HG03103 (cell line): ENCODE results near the gene DCLK3.

ENCODE experiments used
- ATAC-seq: cut with Tn5 transposase; IDR thresholded peaks from one replicate; pipeline ENCODE4 v1.9.1; 2021; ENCODE audit warnings: low read depth; ENCODE audit not compliant: unreplicated experiment

DCLK3 gene

DNA sequence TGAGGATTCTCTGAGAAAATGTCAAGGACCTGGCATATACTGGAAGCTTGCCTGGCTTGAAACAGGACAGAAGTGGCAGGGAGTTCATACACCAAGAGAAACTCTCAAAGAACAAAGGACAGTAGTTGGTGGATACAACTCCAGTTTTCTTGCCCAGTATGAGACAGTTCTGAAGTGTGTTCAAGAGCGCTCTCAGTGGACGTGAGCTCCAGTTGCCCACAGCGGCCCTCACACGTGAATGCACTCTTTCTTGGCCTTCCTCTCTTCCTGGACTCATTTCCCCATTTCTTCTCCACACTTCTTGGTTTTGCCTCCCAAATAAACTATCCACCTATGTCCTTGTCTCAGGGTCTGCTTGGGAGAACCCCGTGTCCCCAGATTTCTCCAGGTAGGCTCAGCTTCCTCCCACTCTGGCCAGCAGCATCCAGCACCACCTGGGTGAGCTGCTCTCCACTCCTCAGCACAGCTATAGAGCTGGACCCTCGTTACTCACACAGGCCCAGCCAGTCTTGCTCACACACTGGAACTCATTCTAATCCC is 54.5 kb downstream of the DCLK3 start:
- ATAC-seq: no peak

DNA sequence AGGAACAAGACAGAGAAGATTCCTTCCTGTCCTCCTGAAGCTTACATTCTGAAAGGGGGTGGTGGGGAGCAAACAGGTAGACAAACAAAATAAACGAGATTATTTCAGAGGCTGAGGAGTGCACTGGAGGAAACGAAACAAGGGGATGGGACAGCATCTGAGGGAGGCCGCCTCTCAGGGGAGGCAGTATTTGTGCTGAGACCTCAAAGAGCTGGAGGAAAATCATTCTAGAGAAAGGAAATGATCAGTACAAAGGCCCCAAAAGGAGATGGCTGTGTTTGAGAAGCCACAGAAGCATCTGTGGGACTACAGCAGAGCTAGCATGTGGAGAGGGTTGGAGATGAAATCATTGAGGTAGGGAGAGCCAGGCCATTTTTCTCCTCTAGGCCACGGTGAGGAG is 55.1 kb downstream of the DCLK3 start:
- no peak for ATAC-seq

DNA sequence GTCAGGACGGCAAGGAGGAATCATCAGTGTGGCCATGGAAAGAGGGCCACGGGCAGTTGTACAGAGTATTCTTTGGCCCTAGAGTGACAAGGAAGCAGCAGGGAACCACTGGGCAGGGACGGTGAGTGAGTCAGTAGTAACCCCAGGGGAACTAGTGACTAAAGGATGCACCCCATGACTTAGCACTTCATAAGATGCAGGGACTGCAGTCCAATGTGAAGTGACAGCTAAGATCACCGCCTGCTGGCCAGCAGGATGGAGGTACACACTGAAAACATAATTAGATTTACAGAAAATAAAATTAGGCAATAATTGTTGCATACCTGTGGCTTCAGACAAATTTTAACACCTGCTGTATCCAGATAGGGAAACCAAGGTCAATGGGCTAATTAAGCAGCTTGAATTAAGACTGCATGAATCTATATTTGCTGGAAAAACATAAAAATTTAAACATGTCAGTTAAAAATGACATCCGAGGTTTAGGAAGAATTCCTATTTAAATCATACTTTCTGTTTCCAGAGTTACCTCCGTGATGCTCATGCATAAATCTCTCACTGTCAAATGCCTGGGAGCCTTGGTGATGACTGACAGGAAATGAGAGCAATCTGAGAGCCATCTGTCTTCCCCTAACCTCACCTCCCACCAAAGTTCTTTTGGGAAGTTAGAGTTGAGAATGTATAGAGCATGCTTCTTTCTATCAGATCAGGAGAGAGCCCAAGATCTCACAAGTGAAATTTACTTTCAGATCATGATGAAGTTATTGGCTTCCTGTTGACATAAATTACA is 56.5 kb downstream of the DCLK3 start:
- no peak for ATAC-seq

DNA sequence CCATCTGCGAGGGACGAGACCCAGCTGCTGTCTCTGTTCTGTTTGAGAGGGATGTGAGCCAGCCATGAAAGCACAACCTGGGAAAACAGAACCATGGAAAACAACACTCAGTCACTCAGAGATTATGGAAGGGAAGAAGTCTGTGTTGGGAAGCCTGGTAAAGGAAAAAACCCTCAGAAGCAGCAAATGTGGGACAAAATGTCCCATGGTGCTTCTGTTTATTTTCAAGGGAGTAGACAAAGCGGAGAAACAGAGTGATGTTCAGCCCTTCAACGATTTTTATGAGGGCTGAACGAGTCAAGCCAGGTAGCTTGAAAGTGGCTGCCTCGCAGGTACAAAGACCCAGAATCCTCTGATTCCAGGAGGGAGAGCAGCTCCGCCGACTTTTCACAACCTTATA is 59.3 kb downstream of the DCLK3 start:
- ATAC-seq: no peak

DNA sequence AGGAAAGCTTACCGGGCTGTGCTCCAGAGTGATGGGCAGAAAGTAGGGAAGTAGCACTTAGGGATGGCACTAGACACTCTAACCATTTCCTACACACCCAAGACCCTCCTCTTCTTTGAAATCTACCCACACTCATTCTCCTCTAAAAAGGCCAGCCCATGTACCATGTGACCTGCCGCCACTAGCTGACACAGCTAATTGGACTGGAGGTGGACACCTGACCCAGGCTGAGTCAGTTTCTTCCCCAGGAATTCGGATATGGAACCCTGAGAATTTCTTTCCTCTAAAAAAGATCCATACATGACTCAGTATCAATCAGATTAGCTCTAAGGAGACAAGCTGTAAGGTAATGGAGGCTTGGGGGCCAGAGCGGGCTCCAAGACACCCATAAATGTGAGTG is 60.1 kb downstream of the DCLK3 start:
- ATAC-seq: no peak

DNA sequence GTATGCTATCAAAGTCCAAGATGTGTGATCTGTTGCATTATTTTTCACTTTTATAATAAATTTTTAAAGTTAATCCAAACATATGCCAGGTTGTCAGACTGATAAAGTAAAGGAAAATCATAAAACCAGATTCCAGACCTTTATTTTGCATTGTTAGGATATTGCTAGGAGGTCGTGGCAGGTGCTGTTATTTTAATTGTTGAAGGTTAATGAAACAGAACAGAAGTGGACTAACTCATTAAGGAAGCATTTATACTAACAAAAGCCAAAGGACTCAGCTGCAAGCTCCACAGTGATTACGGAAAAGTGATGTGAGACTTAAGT is 63.1 kb downstream of the DCLK3 start:
- no peak for ATAC-seq

DNA sequence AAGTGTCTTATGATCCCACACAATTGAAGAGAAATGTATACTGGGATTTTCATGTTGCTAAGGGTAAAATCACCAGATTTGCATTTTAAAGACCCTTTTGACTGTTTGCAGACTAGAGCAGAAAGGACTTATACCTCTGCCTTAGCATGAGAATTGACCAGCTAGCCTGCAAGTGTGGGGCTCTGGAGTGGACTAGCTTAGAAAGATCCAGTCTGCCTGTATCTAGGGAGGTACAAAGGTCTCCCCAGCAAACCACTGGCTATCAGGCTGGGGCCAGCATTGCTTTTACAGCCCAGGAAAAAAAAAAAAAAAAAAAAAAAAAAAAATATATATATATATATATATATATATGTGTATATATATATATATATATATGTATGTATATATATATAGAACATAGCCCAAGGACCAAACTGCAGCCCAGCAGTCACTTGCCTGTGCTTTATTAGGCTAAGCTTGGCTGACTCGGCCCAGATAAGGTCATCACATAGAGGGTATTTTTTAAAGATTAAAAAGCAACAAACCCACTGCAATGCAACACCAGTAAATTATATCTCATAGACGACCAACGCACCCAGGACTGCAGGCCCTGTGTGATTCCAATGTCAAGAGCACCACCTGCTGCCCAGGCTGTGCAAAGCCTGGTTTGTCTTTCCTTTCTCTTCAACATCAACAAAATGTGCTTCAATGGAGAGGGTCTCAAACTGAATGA is 63.7 kb downstream of the DCLK3 start:
- peak; percentile 80 for ATAC-seq

DNA sequence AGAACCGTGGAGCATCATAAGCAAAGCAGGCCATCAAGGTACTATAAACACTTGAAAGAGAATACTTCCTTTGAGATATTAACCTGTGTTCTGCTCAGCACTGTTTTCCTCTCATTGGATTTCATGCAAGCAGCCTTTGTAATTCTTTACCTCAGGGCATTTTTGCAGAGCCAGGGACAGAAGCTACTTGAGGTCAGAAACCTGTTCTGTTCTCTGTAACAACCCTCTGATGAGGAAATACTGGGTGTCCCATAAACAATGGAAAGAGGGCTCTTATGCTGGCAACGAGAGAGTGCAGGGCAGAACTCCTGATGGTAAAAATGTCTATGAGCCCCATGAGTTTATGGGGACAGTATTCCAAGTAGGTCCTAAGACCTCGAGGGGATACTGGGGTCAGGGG is 66.0 kb downstream of the DCLK3 start:
- ATAC-seq: no peak

DNA sequence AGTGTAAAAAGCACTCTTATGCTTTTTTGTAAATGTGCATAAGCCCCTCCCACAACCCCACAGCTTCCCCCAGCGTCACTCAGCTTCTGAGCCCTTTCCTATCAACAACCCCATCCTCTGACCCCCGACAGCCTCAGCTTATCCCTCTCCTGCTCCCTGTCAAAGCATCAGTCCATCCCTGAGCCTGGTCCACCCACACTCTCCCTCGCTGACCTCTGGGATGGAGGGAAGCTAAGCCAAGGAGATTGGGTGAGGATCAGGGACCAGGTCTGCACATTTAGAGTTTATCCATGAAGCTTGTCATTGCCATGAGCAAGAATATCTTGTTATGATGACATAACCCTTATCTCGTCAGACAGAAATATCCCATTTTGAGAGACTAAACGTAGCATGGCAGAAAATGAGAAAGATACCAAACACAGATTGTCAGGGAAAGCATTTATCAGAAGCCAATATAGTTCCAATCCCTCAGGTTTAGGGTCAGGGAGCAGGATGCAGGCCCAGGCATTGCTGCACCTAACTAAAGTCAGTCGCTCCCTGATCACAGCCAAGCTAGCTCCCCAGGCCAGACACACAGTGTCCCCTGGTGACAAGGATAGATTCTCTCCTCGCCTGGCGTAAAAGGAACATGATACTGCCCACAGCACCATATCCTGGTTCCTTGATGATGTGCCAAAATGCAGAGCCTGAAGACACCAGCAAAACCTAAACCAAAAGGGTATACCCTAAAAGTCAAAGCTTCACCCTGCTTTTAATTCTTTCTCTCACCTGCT is 66.9 kb downstream of the DCLK3 start:
- ATAC-seq: no peak

DNA sequence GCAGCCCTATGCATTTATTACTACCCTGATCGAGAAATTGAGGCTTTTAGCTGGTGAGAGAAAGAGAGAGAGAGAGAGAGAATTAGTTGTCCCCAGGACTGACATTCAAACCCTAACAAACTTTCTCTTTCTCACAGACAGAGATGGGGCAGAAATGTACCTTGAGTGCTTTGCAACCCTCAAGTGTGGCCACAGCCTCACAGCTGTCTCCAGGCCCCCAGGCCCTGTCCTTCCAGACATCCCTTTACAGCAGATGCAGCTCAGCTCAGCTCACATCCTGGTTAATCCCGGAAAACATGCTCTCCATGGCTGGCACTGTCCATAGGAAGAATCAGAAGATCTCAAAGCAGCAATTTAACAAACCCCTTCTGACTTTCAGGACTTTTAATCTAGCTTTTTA is 67.6 kb downstream of the DCLK3 start:
- no peak for ATAC-seq

DNA sequence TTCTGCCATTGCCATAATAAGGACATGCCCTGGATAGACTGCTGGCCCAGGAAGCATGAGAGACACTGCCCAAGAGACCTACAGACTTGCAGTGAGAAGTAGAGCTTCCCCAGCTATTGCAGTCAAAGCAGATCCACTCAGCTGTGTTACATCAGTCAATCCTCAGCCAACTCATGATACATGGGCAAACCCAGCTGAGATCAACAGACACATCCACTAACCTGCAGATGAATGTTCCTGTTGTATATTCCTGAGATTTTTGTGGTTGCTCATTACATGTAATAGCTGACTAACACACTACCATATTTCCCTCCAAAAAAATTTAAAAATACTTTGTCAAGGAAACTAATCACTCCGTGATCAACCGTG is 68.6 kb downstream of the DCLK3 start:
- no peak for ATAC-seq

DNA sequence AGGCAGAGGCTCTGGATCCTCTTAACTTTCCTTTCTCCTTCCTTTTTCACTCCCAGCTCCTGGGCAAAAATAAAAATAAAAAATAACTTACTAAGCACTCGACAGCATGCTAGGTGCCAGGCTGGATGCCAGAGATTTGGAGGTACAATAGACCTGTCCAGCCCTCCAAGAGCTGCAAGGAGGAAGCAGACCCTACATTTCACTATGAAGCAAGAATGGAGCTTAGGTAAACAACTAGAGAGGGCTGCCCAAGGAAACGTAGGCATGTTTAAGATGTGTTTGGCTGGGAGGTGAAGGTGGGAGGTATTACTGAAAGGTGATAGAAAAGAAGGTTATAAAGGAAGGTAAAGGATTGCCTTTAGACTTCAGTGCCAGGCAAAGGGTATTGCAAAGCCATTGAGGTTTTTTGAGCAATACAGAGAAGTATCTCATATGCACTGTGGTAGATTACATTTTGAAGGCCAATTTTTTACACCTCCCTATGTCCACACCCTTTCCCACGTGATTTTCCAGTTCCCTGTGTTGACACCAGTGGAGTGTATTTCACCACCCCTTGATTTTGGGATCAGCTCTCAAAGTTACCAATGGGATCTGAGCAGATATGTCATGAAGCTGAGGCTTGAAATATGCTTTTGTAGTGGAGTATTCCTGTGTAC is 69.1 kb downstream of the DCLK3 start:
- ATAC-seq: no peak

DNA sequence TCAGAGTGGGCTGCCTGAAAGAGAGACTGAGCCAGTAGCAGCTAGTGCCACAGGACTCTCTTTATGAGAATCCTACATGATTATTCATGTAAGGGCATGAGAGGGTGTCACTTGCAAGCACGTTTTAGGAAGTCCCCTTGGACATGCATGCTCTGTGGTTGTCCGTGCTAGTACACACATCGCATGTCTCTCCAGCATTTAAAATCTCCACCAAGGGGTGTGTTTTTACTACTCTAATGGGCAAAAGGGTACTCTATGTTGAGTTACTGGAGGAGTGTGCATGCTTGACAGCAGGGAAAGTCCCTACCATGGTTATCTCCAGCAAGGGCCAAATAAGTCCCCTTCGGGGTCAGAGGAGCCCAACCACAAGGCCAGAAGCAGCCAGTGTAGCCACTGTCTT is 70.7 kb downstream of the DCLK3 start:
- no peak for ATAC-seq

DNA sequence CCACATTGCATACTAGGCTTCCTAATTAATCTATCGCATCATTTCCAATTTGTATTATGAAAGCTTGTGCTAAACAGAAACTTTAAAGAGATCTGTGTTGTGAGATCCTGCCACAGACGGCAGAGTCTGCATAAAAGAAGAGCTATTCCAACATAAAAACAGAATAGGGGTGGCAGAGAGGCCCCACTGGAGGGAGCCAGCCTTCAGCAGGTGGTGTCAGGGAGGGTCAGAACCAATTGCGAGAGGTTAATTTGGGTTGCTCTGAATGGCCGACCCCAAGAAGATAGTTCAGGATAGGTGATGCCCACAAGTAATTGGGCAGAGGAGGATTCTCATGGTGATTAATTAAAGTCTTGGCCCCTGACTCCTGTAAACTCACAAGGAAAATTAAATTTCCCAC is 74.8 kb downstream of the DCLK3 start:
- no peak for ATAC-seq

DNA sequence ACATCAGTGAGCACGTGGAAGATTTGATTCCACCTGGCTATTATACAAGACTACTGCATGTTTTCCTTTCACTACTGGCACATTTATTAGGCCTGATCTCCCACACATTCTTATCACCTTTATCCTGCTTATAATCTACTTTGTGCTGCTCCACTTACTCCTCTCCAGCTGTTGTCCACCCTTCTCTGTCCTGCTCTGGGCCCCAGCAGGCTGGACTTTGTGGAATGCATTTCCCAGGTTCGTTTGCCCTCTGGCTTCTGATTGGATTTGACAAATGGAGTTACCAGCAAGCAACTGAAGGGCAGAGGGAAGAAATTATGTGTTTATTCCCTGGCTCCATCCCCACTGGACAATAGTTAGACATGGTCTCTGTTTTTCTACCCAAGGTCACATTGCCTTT is 75.5 kb downstream of the DCLK3 start:
- no peak for ATAC-seq

DNA sequence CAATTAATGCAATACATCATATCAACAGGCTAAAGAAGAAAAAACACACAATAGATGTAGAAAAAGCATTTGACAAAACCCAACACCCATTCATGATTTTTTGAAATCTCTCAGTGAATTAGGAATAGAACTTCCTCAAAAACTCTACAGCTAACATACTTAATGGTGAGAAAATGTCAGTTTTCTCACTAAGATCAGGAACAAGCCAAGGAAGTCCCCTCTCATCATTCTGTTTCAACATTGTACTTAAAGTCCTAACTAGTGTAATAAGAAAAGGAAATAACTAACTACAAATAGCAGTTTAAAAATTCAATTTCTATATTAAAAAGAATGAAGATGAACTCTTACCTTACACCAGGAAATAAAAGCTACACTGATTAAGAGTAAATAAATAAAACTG is 77.8 kb downstream of the DCLK3 start:
- ATAC-seq: no peak

DNA sequence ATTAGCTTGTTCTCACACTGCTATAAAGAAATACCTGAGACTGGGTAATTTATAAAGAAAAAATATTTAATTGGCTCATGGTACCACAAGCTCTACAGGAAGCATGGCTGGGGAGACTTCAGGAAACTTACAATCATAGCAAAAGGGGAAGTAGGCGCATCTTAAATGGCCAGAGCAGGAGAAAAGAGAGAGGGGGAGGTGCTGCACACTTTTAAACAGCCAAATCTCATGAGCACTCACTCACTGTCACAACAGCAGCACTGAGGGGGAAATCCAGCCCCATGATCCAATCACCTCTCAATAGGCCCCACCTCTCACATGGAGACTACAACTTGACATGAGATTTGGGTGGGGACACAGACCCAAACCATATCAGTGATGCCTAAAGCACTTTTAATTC is 82.5 kb downstream of the DCLK3 start:
- ATAC-seq: no peak

DNA sequence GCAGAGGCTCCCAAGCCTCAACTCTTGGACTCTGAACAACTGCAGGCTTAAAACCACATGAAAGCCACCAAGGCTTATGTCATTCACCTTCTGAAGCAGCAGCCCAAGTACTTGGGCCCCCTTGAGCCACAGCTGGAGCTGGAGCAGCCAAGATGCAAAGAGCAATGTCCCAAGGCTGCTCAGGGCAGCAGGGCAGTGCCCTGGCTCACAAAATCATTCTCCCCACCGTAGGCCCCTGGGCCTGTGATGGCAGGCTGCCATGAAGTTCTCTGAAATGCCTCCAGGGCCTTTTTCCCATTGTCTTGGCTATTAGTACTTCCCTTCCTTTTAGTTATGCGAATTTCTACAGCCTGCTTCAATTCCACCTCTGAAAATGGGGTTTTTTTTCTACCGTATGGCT is 83.4 kb downstream of the DCLK3 start:
- no peak for ATAC-seq

DNA sequence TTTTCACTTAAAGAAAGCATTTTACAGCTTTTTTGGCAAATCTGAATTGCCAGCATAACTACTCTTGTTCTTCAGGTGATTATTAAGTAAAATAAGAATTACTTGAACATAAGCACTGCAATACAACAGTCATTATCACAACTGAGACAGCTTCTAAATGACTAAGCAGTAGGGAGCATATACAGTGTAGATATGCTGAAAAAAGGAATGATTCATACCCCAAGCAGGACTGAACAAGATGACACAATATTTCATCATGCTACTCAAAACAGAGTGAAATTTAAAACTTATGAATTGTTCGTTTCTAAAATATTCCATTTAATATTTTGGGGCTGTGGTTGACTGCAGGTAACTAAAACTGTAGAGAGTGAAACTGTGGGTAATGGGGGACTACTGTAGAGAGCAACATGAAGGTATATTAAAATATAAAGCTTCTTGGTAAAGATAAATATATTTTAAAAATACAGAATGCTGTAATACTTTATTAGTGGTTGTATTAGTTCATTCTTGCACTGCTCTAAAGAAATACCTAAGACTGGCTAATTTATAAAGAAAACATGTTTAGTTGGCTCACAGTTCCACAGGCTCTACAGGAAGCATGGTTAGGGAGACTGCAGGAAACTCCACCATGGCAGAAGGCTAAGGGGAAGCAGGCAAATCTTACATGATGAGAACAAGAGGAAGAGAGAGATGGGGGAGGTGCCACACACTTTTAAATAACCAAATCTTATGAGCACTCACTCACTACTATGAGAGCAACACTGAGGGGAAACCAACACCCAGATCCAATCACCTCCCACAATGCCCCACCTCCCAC is 84.8 kb downstream of the DCLK3 start:
- no peak for ATAC-seq
